AG10803 (cell line): ENCODE data around the gene NLRP13.

Experiments used
- DNase-seq: peaks from one replicate; pipeline ENCODE4 v3.0.0; 2010; ENCODE audit warnings: low read depth
- H3K4me3 ChIP-seq: 2 replicates; pipeline ENCODE4 v1.5.1; 2011; ENCODE audit warnings: mild to moderate bottlenecking, low read length, control low read depth
- CTCF ChIP-seq: conservative IDR thresholded peaks from 2 replicates; pipeline ENCODE4 v1.5.1; 2011; ENCODE audit warnings: mild to moderate bottlenecking, low read length, control low read depth, inconsistent platforms

Gene NLRP13

GRCh38 chr19:55913643-55914268 is 18.4 kb downstream of the NLRP13 start:
- no peak for DNase-seq
- no peak for TF ChIP-seq CTCF
- no peak overlapping the region for H3K4me3 ChIP-seq

- no peak for DNase-seq
- TF ChIP-seq CTCF: no peak
- no peak overlapping the region for H3K4me3 ChIP-seq
Observed at GRCh38 chr19:55912916-55913315, 19.2 kb downstream of the NLRP13 start.

- TF ChIP-seq CTCF: no peak
- H3K4me3 ChIP-seq: no peak overlapping the region
- DNase-seq: no peak
Observed at GRCh38 chr19:55909801-55910200, 22.3 kb downstream of the NLRP13 start.

GRCh38 chr19:55907746-55908145 is 24.4 kb downstream of the NLRP13 start:
- TF ChIP-seq CTCF: no peak
- no peak overlapping the region for H3K4me3 ChIP-seq
- no peak for DNase-seq

GRCh38 chr19:55907286-55907685 is 24.9 kb downstream of the NLRP13 start:
- TF ChIP-seq CTCF: no peak
- no peak for DNase-seq
- no peak overlapping the region for H3K4me3 ChIP-seq

GRCh38 chr19:55902080-55902751 is 29.9 kb downstream of the NLRP13 start:
- no peak overlapping the region for H3K4me3 ChIP-seq
- no peak for DNase-seq
- no peak for TF ChIP-seq CTCF
